ENCODE results near the gene CYB5R2.
A peak's percentile ranks its signal among the peaks of the same experiment; 100 is the strongest.

Gene CYB5R2

DNA sequence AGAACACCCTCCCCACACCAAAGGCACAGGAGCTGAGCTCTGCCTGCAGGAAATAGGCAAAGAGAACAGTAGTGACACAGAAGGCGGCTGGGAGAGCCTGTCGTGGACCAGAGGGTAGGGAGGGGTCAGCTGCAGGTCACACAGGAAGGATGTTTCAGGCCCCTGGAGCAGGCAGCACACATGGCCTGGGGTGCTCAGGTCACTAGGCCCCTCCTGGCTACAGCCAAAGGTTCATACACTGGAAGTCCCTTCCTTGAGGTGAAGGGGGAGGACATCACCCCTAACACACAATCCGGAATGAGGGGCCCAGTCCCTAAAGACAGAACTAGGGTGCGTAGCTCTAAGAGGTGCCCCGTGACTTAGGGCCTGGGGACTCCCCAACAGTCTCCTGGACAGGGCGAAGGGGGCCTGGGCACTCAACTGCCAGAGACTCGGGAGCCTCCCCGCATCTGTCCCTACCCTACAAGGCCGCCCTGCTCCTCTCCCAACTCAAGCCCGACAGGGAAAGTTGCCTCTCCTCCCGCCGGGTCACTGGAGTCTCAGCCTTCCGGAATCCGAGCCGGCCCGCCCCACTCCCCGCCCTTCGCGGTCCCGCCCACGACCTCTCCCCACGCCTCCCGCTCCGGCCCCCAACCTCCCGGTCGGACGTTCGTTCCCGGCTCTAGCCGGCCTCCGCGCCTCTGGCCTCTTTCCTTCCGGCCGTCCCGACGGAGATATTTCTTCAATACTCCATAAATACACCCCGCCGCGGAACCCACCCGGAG lies at the start of gene CYB5R2:
Gene CYB5R2 (minus strand): TSS at position 541 of the 764 bp plus-strand sequence. CDS start 675 bp downstream, outside the sequence.
- no peak for DNase-seq (ENCODE audit: low read depth)

DNA sequence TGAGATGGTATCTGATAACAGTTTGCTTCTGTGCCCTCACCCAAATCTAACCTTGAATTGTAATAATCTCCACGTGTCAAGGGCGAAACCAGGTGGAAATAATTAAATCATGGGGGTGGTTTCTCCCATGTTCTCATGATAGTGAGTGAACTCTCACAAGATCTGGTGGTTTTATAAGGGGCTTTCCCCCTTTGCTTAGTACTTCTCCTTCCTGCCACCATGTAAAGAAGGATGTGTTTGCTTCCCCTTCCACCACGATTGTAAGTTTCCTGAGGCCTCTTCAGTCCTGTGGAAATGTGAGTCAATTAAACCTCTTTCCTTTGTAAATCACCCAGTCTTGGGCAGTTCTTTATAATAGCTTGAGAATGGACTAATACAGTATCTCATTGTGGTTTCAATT lies 41.5 kb upstream of the CYB5R2 start:
- DNase-seq (ENCODE audit: low read depth): no peak

DNA sequence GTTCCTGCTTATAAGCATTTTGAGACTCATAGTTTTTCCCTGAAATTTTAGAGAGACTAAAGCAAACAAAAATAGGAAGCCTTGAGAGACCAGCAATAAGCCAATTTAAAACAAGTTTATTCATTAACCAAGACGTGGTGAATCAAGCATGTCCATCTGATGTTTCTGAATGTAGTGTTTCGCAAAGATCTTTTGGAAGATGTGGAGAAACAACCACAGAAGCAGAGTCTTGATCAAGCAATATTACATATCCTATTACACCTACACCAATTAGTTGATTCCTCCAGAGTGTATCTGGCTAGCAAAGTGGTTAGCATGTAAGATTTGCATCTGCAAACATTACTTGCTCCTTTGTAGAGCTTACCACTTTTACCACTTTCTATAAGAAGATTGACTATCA lies 33.1 kb upstream of the CYB5R2 start, which contains the start of gene OVCH2:
Gene OVCH2 (minus strand): TSS at position 101 of the 400 bp plus-strand sequence. CDS start 83 bp downstream, at position 18.
- no peak for DNase-seq (ENCODE audit: low read depth)

- no peak for DNase-seq (ENCODE audit: low read depth)
Measured at GRCh38 chr11:7703740-7704139, 30.4 kb upstream of the CYB5R2 start.

GRCh38 chr11:7696424-7696823 lies 23.1 kb upstream of the CYB5R2 start:
- DNase-seq (ENCODE audit: low read depth): no peak

GRCh38 chr11:7694235-7694634 lies 20.9 kb upstream of the CYB5R2 start:
- DNase-seq (ENCODE audit: low read depth): no peak

GRCh38 chr11:7692426-7692825 lies 19.1 kb upstream of the CYB5R2 start:
- no peak for DNase-seq (ENCODE audit: low read depth)

DNA sequence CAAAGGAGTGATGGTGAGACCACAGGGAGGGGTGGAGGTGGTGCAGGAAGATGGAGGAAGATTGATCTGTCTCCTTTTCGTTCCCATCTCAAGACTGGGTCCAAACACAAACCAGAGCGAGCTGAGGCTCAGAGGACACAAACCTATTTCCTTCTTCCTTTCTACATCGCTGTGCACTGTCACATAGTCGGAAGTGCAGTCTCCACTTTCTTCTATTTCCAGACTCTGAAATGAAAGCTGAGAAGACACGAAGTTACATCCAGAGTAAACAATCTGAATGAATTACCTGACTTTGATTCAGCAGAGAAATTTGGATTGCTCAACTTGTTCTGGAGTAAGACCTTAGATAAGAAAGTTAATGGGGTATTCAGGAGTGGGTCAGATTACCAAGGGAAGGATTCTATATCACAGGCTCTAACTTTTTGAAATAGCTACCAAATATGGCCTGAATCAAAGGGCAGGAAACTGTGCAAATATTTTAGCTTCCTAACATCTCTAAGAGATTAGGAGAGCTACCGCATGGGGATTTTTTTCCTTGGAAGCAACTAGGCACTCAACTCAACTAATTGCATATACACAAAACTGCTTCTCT lies 18.6 kb upstream of the CYB5R2 start:
- DNase-seq (ENCODE audit: low read depth): no peak

- no peak for DNase-seq (ENCODE audit: low read depth)
Measured at GRCh38 chr11:7690648-7691047, 17.3 kb upstream of the CYB5R2 start.

GRCh38 chr11:7689239-7689638 lies 15.9 kb upstream of the CYB5R2 start:
- no peak for DNase-seq (ENCODE audit: low read depth)

DNA sequence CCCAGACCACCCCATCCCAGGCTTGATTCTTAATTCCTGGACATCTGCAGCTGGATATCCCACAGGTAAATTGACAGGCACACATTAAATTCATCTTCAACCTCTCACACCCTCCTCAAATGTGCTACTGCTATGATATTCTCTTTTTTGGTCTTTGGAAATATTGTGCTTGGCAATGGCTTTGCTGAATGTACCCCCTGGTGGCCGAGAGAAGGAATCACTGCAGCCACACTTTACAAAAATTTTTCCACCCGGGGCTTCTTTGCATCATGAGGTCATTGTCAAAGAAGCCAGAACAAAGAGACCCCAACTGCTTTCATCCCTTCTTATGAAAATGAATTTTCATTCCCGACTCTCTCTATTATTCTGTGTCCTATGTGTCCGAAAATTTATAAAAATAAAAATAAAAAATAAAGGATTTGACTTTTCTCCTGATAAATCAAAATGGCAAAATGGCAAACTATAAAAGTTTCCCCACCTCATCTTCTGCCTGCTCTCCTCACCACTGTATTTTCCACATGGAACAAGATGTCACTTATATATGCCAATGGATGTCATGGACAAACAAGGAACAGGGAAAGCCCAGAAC lies 15.0 kb upstream of the CYB5R2 start:
- DNase-seq (ENCODE audit: low read depth): no peak

DNA sequence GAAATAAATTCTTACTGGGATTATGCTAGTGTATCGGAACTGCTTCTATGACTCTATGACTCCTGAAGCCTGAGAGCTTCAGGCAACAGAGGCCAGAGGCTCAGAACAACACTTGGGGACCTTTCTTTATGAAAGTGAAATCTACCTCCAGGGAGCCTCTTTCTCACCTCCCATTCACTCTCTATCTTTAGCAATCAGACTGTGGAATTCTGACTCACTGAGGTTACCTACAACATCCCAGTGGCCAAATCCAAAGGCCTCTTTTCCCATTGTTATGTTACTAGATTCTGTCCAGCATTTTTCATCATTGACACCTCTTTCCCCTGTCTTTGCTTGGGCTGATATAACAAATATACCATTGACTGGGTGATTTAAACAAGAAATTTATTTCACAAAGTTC lies 14.1 kb upstream of the CYB5R2 start:
- no peak for DNase-seq (ENCODE audit: low read depth)

DNA sequence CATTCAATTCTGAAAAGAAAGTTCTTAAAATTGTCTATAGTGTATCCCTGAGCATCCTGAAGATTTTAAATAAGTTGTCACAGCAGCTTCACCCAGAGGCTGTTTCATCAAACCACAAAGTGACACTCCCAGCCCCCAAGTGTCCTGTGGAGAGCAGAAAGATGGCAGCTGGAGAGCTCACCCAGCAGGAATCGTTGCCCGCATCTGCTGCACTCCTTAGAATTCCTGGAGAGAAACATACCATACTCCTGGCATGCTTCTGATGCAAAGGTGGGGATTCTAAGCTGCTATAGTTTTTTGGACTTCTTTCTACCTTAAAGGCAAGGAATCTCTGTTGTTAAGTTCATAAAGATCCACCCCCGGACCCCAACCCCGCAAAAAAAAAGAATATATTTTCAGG lies 13.5 kb upstream of the CYB5R2 start:
- no peak for DNase-seq (ENCODE audit: low read depth)

DNA sequence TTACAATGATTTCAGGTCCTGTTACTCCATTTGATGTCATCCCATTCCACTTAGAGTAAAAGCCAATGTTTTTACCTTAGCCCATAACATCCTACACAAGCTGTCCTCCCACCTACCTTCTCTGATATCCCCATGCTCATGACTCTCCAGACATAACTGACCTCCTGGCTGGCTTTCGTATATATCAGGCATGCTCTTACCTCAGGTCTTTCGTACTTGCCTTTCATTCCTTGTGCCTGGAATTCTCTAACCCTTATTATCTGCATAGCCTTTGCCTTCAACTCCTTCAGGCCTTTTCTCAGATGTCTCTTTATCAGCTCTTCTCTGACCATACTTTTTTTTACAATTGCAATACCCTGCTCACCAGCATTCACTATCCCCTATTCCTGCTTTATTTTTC lies 10.3 kb upstream of the CYB5R2 start:
- no peak for DNase-seq (ENCODE audit: low read depth)

DNA sequence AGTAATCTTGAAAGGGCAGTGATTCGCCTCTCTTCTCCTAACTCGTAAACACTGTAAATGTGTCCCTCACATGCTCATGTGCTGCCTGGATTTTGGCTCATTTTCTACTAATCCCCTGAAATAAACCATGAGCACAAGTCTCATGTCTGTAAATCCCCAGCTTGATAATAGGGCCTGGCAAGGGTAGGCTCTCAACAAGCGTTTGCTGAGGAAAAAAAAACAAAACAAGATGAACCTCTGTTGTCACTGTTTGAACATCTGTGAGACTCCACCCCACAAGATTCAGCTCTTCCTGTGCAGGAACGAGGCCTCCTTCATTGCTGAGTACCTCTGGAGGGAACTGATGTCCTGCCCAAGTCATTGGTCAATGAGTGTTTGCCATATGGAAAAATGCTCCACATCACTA lies 4.5 kb upstream of the CYB5R2 start:
- DNase-seq (ENCODE audit: low read depth): peak; percentile 60

DNA sequence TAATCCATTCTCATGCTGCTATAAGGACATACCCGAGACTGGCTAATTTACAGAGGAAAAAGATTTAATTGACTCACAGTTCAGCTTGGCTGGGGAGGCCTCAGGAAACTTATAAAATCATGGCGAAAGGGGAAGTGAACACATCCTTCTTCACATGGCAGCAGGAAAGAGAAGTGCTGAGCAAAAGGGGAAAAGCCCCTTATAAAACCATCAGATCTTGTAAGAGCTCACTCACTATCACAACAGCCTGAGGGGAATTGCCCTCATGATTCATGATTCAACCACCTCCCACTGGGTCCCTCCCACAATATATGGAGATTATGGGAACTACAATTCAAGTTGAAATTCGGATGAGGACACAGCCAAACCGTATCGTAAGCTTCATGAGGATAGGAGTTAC lies 3.8 kb upstream of the CYB5R2 start:
- DNase-seq (ENCODE audit: low read depth): peak; percentile 41

GRCh38 chr11:7675631-7676030 lies 2.3 kb upstream of the CYB5R2 start:
- DNase-seq (ENCODE audit: low read depth): no peak

DNA sequence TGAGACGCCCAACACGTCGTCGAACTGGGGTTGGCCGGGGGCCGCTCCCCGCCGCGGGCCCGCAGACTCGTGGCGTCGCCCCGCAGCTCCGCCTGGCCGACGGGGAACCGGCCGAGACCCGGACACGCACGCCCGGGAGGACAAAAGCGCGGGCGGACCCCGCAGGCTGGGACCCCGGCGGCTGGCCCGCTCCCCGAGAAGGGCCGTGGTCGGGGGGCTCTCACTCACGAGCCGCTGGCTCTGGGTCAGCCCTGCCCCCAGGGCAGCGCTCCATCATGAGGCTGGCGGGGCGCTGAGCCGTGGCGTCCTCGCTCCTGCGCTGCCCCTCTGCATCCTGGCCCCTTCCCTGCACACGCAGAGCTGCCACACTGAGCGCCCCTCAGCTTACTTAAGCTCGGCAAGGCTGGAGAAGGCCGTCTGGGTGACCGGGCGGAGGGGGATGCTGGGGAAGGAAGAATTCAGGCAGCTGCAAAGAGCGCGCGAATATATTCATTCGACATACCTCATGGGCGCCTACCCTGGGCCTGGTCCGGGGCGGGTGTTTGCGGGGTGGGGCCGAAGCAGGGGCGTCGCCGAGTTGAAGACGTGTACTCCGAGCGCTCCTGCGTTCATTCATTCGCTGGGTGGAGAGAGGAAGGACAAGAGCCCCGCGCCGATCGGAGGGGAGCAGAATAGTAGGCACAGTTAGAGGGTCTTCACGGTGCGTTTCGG lies 579 bp upstream of the CYB5R2 start:
- no peak for DNase-seq (ENCODE audit: low read depth)

DNA sequence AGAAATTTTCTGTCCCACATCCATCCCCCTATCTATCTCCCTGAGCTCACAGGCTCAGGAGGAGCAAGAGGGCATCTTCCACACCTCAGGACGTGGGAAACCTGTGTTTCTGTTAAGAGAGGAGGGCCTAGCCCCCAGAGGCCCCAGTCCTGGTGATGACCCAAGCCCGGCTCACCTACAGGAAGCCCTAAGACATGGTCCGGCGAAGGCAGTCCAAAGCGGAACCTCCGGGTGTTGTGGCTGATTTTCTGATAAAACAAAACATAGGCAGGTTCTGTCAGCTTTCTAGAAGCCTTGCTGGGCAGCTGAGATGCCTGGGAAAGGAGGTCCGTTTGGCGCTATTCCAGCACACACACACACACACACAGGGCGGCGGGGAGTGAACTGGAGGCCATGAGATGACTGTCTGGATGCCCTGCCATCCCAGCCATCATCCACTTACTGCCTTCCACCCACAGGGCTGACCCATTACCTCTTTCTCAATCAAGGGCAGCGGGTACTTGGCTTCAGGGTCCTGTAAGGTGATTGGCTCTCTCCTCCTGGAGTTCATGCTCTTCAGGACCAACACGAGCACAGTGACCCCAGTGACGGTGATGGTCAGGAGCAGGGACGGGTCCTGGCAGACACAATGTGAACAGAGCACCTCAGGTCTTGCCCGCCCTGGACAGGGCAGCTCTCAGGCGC lies 882 bp downstream of the CYB5R2 start:
- no peak for DNase-seq (ENCODE audit: low read depth)

GRCh38 chr11:7671347-7672215 lies 1.7 kb downstream of the CYB5R2 start:
- DNase-seq (ENCODE audit: low read depth): no peak

DNA sequence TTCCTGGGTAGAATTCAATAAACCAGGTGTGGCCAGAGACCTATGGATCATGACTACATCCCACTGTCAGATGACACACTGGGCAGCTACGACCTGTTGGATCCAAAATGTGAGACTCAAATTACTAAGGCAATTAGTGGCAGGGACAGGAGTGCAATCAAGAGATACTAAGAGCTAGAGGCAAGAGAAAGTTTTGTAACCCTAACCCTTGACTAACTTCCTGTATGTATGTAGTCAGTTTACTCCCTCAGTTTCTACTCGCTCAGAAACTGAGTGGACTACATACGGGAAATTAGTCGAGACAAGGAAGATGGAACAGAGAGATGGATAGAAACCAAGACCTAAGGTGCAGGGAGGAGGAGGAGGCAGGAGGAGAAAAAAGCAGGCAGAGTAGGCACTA lies 2.7 kb downstream of the CYB5R2 start:
- no peak for DNase-seq (ENCODE audit: low read depth)

Data from HS-5 (cell line).